ENCODE measurements around the gene LRRC8C.

DNA sequence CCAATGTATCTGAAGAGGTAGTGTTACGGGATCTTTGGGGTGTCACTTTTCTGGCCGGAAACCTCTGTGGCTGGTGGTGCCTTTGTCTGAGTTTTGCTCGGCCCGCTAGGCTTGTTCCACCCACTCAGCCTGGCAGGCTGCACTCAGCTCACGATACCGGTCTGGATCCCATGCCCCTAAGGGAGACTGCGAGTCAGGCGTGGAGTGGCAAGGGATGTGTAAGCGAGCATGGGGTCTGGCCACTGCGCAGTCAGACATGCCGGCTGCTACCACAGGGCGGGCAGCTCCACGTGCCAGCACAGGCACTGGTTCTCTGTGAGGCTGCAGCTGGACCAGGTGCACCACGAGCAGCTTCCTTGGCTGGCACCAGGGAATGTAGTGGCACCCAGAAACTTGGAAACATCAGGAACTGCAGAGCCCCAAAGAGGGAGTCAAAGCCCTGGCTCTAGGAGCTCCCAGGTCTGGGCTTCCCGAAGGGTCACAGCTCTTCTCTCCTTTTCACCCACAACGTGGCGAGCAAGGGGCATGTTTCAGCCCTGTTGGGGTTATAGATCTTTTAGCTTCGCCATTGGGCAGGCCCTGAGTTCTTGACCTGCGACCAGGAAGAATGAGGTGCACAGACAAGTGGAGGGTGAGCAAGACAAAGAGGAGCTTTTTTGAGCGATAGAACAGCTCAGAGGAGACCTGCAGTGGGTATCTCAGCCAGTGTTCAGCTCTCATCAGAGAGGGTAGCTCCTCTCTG, 23.8 kb upstream of the LRRC8C start:
- TF ChIP-seq, protein P1, sequence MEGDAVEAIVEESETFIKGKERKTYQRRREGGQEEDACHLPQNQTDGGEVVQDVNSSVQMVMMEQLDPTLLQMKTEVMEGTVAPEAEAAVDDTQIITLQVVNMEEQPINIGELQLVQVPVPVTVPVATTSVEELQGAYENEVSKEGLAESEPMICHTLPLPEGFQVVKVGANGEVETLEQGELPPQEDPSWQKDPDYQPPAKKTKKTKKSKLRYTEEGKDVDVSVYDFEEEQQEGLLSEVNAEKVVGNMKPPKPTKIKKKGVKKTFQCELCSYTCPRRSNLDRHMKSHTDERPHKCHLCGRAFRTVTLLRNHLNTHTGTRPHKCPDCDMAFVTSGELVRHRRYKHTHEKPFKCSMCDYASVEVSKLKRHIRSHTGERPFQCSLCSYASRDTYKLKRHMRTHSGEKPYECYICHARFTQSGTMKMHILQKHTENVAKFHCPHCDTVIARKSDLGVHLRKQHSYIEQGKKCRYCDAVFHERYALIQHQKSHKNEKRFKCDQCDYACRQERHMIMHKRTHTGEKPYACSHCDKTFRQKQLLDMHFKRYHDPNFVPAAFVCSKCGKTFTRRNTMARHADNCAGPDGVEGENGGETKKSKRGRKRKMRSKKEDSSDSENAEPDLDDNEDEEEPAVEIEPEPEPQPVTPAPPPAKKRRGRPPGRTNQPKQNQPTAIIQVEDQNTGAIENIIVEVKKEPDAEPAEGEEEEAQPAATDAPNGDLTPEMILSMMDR (conservative IDR thresholded peaks at IDR 0.05 in 1 of 2, IDR thresholded peaks at IDR 0.05 in 1 of 2; ENCODE audit: extremely low read depth in 1 of 2, insufficient read depth in 1 of 2, low read depth in 1 of 2, low read length in 2 of 2) = no peak
- no peak for TF ChIP-seq EZH2 (IDR thresholded peaks at IDR 0.05; ENCODE audit: borderline replicate concordance, low read length)
